K562 (cell line): ENCODE measurements around the gene ERBB4. TPM values are rescaled to one million over a fixed set of nuclear protein-coding genes. Genes with fewer than 3 reads are reported as not detected.

Source experiments
- C11orf30 ChIP-seq: fragments of 450-650 bp; IDR thresholded peaks from 2 replicates; pipeline ENCODE4 v1.6.1; 2016; ENCODE audit warnings: low read depth, mild to moderate bottlenecking
- CGGBP1 ChIP-seq: fragments of 250-450 bp; sonication (Bioruptor Pico); IDR thresholded peaks from 2 replicates; pipeline ENCODE4 v1.9.0; 2021; ENCODE audit warnings: mild to moderate bottlenecking
- ETV5 ChIP-seq: sonication (generic); formaldehyde crosslinking; IDR thresholded peaks from 2 replicates; pipeline ENCODE4 v1.4.0; 2020; ENCODE audit warnings: low read depth, mild to moderate bottlenecking, missing genetic modification reagents
- KLF10 ChIP-seq: fragments of 250-450 bp; sonication (Bioruptor Pico); IDR thresholded peaks from 2 replicates; pipeline ENCODE4 v1.6.1; 2021; ENCODE audit warnings: matching md5 sums
- NR0B1 ChIP-seq: fragments of 450-650 bp; IDR thresholded peaks from one replicate; pipeline ENCODE4 v1.6.1; 2018; ENCODE audit warnings: mild to moderate bottlenecking, moderate library complexity; ENCODE audit not compliant: partially characterized antibody
- SNRNP70 ChIP-seq: fragments of 200-400 bp; formaldehyde crosslinking; optimal IDR thresholded peaks from 2 replicates; pipeline ENCODE3; 2017; ENCODE audit warnings: low read depth, low read length
- SRSF3 ChIP-seq: fragments of 200-400 bp; formaldehyde crosslinking; IDR thresholded peaks from 2 replicates; pipeline ENCODE4 v1.6.1; 2016; ENCODE audit warnings: mild to moderate bottlenecking, low read length, moderate library complexity; ENCODE audit not compliant: insufficient read depth
- ZNF347 ChIP-seq: fragments of 450-650 bp; formaldehyde crosslinking; IDR thresholded peaks from 2 replicates; pipeline ENCODE4 v1.4.0; 2020; ENCODE audit warnings: low read depth, mild to moderate bottlenecking, moderate library complexity
- polyA plus RNA-seq, 8 experiments: library from polyadenylated mRNA; depleted of rRNA in 4 of 8; stranded (reverse) in 5 of 8; unstranded in 3 of 8; fragments of >200 nt; fragmentation: Nextera tagmentation in 2 of 8; fragmentation: Illumina TruSeq in 1 of 8; extraction: Ambion mirVana in 2 of 8; extraction: Trizol in 1 of 8; gene quantifications; 2 replicates each; pipeline versions ENCODE4 v1.2.1 to v1.2.3, GENCODE V29; 2011 to 2014; ENCODE audit warnings: inconsistent platforms in 1 of 8, missing spikeins in 1 of 8
- total RNA-seq, 7 experiments: library from RNA; depleted of rRNA in 6 of 7; stranded (reverse); fragments of >200 nt in 6 of 7; fragmentation: Illumina TruSeq in 2 of 7; extraction: Trizol in 2 of 7; gene quantifications; 2 replicates each; pipeline versions ENCODE4 v1.2.1 to v1.2.3, GENCODE V29; 2011 to 2021; ENCODE audit warnings: low replicate concordance in 1 of 7
- TF ChIP-seq, protein P1 (sequence below): fragments of 450-650 bp; IDR thresholded peaks from 2 replicates; pipeline ENCODE4 v1.6.1; 2016; ENCODE audit warnings: mild to moderate bottlenecking, moderate library complexity
- TF ChIP-seq, protein P2 (sequence below): fragments of 250-450 bp; sonication (Bioruptor Pico); IDR thresholded peaks from 2 replicates; pipeline ENCODE4 v1.8.0; 2022; ENCODE audit warnings: inconsistent platforms, mild to moderate bottlenecking, moderate library complexity, borderline replicate concordance

ERBB4 gene
- total and polyA plus RNA-seq, 9 of the 15 experiments (the other 6 are each of a cell fraction or from before 2014, with no cell fraction given): not detected

GRCh38 chr2:212343167-212343566 is 195.4 kb downstream of the ERBB4 start (continued):
- TF ChIP-seq, protein P1, sequence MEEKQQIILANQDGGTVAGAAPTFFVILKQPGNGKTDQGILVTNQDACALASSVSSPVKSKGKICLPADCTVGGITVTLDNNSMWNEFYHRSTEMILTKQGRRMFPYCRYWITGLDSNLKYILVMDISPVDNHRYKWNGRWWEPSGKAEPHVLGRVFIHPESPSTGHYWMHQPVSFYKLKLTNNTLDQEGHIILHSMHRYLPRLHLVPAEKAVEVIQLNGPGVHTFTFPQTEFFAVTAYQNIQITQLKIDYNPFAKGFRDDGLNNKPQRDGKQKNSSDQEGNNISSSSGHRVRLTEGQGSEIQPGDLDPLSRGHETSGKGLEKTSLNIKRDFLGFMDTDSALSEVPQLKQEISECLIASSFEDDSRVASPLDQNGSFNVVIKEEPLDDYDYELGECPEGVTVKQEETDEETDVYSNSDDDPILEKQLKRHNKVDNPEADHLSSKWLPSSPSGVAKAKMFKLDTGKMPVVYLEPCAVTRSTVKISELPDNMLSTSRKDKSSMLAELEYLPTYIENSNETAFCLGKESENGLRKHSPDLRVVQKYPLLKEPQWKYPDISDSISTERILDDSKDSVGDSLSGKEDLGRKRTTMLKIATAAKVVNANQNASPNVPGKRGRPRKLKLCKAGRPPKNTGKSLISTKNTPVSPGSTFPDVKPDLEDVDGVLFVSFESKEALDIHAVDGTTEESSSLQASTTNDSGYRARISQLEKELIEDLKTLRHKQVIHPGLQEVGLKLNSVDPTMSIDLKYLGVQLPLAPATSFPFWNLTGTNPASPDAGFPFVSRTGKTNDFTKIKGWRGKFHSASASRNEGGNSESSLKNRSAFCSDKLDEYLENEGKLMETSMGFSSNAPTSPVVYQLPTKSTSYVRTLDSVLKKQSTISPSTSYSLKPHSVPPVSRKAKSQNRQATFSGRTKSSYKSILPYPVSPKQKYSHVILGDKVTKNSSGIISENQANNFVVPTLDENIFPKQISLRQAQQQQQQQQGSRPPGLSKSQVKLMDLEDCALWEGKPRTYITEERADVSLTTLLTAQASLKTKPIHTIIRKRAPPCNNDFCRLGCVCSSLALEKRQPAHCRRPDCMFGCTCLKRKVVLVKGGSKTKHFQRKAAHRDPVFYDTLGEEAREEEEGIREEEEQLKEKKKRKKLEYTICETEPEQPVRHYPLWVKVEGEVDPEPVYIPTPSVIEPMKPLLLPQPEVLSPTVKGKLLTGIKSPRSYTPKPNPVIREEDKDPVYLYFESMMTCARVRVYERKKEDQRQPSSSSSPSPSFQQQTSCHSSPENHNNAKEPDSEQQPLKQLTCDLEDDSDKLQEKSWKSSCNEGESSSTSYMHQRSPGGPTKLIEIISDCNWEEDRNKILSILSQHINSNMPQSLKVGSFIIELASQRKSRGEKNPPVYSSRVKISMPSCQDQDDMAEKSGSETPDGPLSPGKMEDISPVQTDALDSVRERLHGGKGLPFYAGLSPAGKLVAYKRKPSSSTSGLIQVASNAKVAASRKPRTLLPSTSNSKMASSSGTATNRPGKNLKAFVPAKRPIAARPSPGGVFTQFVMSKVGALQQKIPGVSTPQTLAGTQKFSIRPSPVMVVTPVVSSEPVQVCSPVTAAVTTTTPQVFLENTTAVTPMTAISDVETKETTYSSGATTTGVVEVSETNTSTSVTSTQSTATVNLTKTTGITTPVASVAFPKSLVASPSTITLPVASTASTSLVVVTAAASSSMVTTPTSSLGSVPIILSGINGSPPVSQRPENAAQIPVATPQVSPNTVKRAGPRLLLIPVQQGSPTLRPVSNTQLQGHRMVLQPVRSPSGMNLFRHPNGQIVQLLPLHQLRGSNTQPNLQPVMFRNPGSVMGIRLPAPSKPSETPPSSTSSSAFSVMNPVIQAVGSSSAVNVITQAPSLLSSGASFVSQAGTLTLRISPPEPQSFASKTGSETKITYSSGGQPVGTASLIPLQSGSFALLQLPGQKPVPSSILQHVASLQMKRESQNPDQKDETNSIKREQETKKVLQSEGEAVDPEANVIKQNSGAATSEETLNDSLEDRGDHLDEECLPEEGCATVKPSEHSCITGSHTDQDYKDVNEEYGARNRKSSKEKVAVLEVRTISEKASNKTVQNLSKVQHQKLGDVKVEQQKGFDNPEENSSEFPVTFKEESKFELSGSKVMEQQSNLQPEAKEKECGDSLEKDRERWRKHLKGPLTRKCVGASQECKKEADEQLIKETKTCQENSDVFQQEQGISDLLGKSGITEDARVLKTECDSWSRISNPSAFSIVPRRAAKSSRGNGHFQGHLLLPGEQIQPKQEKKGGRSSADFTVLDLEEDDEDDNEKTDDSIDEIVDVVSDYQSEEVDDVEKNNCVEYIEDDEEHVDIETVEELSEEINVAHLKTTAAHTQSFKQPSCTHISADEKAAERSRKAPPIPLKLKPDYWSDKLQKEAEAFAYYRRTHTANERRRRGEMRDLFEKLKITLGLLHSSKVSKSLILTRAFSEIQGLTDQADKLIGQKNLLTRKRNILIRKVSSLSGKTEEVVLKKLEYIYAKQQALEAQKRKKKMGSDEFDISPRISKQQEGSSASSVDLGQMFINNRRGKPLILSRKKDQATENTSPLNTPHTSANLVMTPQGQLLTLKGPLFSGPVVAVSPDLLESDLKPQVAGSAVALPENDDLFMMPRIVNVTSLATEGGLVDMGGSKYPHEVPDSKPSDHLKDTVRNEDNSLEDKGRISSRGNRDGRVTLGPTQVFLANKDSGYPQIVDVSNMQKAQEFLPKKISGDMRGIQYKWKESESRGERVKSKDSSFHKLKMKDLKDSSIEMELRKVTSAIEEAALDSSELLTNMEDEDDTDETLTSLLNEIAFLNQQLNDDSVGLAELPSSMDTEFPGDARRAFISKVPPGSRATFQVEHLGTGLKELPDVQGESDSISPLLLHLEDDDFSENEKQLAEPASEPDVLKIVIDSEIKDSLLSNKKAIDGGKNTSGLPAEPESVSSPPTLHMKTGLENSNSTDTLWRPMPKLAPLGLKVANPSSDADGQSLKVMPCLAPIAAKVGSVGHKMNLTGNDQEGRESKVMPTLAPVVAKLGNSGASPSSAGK: no peak
- TF ChIP-seq, protein P2, sequence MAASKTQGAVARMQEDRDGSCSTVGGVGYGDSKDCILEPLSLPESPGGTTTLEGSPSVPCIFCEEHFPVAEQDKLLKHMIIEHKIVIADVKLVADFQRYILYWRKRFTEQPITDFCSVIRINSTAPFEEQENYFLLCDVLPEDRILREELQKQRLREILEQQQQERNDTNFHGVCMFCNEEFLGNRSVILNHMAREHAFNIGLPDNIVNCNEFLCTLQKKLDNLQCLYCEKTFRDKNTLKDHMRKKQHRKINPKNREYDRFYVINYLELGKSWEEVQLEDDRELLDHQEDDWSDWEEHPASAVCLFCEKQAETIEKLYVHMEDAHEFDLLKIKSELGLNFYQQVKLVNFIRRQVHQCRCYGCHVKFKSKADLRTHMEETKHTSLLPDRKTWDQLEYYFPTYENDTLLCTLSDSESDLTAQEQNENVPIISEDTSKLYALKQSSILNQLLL (CRISPR knock-in tag): no peak
- no peak for TF ChIP-seq SNRNP70
- TF ChIP-seq SRSF3: no peak
- no peak for TF ChIP-seq ETV5
- TF ChIP-seq C11orf30: no peak
- TF ChIP-seq ZNF347 (CRISPR knock-in tag): no peak
- TF ChIP-seq CGGBP1 (CRISPR knock-in tag): no peak
- no peak for TF ChIP-seq KLF10 (CRISPR knock-in tag)
- TF ChIP-seq NR0B1: no peak
